ENCODE measurements around the gene TP53RK. TPM values are rescaled to one million over a fixed set of nuclear protein-coding genes. Genes with fewer than 3 reads are reported as not detected.

TP53RK gene
- polyA plus RNA-seq, 2 donors, result 8.0 to 9.9 TPM

DNA sequence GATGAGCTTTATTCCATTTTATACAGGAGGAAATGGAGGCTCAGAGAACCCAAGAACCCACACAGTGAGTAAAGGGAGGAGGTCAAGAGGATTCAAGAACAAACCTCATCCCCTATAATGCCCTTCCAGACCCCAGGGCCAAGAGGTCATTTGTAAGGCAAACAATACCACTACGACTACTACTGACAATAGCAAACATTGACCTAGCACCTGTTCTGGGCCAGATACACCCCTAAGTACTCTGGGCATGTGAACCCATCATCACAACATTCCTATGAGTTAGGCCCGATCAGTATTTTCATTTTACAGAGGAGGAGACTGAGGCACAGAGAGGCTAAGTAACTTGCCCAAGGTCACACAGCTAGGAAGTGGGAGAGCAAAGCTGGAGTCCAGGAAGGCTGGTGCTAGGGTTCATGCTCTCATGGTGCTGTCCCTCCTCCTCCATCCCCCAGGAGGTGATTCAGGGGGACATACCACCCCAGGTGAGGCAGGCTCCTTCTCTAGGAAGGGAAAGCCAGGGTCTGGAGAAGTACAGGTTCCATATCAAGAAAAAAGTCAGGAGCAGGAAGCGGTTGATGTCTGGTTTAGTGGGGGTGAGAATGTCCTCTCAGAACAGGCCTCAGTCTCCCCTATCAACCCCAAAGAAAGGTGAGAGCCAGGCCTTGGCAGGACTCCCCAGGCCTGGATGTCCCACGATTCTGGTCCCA lies 51.7 kb downstream of the TP53RK start:
- no peak overlapping the region for H3K4me3 ChIP-seq (ENCODE audit: low read depth in 1 of 2, low read length in 2 of 2)
- WGBS, 2 donors, result 81 to 84% methylated on average over 4 of the region's 4 CpGs
- H3K27ac ChIP-seq (ENCODE audit: low read depth in 2 of 2, low read length in 1 of 2), result no peak overlapping the region
- H3K27me3 ChIP-seq (ENCODE audit: control insufficient read depth in 1 of 2, insufficient read depth in 2 of 2, low read length in 2 of 2), result no peaks in the 10 kb centered on the region
- no peaks in the 10 kb centered on the region for H3K4me1 ChIP-seq (ENCODE audit: control insufficient read depth in 2 of 2, insufficient read depth in 2 of 2, low read length in 1 of 2)
- no peaks in the 10 kb centered on the region for H3K36me3 ChIP-seq (ENCODE audit: control insufficient read depth in 2 of 2, insufficient read depth in 2 of 2, low read length in 1 of 2)
- peaks cover 0 to 4% of the 10 kb centered on the region in 2 donors for H3K9me3 ChIP-seq (ENCODE audit: control insufficient read depth in 2 of 2, insufficient read depth in 1 of 2, low read depth in 1 of 2, low read length in 1 of 2)

DNA sequence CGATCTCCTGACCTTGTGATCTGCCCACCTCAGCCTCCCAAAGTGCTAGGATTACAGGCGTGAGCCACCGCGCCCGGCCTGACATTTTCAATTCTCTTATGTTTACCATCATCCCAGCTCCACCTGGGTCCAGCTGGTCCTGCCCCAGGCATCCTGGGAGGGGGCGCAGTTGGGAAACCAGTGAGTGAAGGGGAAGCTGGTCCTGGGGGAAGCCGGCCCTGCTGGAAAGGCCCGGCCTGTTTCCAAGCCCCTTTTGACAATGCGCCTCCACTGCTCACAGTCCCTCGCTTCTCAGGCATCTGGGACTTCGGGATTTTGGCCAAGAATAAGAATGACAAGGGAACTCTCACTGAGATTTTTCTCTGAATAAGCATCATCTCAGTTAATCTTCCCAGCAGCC lies 52.2 kb downstream of the TP53RK start:
- Histone ChIP-seq H3K9me3 (ENCODE audit: control insufficient read depth in 2 of 2, insufficient read depth in 1 of 2, low read depth in 1 of 2, low read length in 1 of 2) (peaks cover 0 to 4% of the 10 kb centered on the region in 2 donors), H3K4me1 (ENCODE audit: control insufficient read depth in 2 of 2, insufficient read depth in 2 of 2, low read length in 1 of 2) (no peaks in the 10 kb centered on the region), H3K27me3 (ENCODE audit: control insufficient read depth in 1 of 2, insufficient read depth in 2 of 2, low read length in 2 of 2) (no peaks in the 10 kb centered on the region), H3K27ac (ENCODE audit: low read depth in 2 of 2, low read length in 1 of 2) (no peak overlapping the region), H3K4me3 (ENCODE audit: low read depth in 1 of 2, low read length in 2 of 2) (no peak overlapping the region), H3K36me3 (ENCODE audit: control insufficient read depth in 2 of 2, insufficient read depth in 2 of 2, low read length in 1 of 2) (no peaks in the 10 kb centered on the region)
- WGBS, 2 donors, result 86 to 90% methylated on average over 11 of the region's 11 CpGs

DNA sequence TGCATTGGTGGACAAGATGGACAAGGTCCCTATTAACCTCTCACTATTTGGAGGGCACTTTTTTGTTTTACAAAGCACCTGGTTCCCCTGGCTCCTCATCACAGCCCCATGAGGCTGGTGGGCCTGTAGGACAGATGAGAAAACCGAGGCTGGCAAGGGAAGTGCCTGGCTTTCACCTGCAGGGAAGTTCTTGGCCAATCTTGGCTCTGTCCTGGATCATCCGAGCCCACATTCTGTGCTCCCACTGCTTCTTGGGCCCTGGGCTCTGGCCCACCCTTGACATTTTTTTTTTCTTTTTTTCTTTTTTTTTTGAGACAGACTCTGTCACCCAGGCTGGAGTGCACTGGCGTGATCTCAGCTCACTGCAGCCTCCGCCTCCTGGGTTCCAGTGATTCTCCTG lies 52.7 kb downstream of the TP53RK start:
- WGBS, 2 donors, result 90 to 92% methylated on average over 4 of the region's 4 CpGs
- no peak overlapping the region for H3K27ac ChIP-seq (ENCODE audit: low read depth in 2 of 2, low read length in 1 of 2)
- no peaks in the 10 kb centered on the region for H3K36me3 ChIP-seq (ENCODE audit: control insufficient read depth in 2 of 2, insufficient read depth in 2 of 2, low read length in 1 of 2)
- H3K4me3 ChIP-seq (ENCODE audit: low read depth in 1 of 2, low read length in 2 of 2), result no peak overlapping the region
- H3K9me3 ChIP-seq (ENCODE audit: control insufficient read depth in 2 of 2, insufficient read depth in 1 of 2, low read depth in 1 of 2, low read length in 1 of 2), result peaks cover 0 to 4% of the 10 kb centered on the region in 2 donors
- H3K27me3 ChIP-seq (ENCODE audit: control insufficient read depth in 1 of 2, insufficient read depth in 2 of 2, low read length in 2 of 2), result no peaks in the 10 kb centered on the region
- H3K4me1 ChIP-seq (ENCODE audit: control insufficient read depth in 2 of 2, insufficient read depth in 2 of 2, low read length in 1 of 2), result peaks cover 0 to 3% of the 10 kb centered on the region in 2 donors

DNA sequence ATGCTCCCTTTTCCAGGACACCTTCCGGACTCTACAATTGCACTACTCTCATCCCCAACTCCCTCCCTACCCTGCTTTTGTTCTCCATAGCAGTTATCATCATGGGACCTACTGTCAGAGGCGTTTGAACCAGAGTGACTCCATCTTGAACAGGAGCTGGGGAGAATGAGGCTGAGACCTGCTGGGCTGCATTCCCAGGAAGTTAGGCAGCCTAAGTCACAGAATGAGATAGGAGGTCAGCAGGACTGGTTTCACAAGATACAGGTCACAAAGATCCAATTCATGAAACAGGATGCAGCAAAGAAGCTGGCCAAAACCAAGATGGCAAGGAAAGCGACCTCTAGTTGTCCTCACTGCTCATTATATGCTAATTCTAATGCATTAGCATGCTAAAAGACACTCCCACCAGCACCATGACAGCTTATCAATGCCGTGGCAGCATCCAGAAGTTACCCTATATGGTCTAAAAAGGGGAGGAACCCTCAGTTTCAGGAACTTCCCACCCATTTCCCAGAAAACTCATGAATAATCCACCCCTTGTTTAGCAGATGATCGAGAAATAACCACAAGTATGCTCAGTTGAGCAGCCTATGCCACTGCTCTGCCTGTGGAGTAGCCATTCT lies 53.6 kb downstream of the TP53RK start:
- Histone ChIP-seq H3K4me1 (ENCODE audit: control insufficient read depth in 2 of 2, insufficient read depth in 2 of 2, low read length in 1 of 2) (peaks cover 2 to 3% of the 10 kb centered on the region in 2 donors), H3K27ac (ENCODE audit: low read depth in 2 of 2, low read length in 1 of 2) (no peak overlapping the region), H3K36me3 (ENCODE audit: control insufficient read depth in 2 of 2, insufficient read depth in 2 of 2, low read length in 1 of 2) (no peaks in the 10 kb centered on the region), H3K9me3 (ENCODE audit: control insufficient read depth in 2 of 2, insufficient read depth in 1 of 2, low read depth in 1 of 2, low read length in 1 of 2) (peaks cover 0 to 4% of the 10 kb centered on the region in 2 donors), H3K4me3 (ENCODE audit: low read depth in 1 of 2, low read length in 2 of 2) (no peak overlapping the region), H3K27me3 (ENCODE audit: control insufficient read depth in 1 of 2, insufficient read depth in 2 of 2, low read length in 2 of 2) (no peaks in the 10 kb centered on the region)
- WGBS, 2 donors, result 79 to 85% methylated on average over 5 of the region's 5 CpGs

DNA sequence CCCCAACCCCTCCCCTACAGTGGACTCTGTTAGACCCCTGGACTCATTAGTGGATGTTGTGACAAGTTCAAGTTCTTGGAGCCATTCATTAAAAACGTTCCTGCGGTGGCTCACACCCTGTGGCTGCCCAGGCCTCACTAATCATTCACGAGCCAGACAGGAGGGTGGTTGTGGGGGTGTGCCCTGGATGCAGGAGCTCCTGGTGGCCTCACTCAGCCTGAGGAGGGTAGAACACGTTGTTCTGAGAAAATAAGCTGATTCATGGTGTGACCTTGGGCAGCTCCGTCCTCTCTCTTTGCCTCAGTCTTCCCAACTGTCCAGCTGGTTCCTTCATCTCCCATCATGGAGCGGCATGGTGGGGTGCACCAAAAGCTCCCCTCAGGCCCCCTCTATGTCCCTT lies 54.7 kb downstream of the TP53RK start:
- Histone ChIP-seq H3K4me1 (ENCODE audit: control insufficient read depth in 2 of 2, insufficient read depth in 2 of 2, low read length in 1 of 2) (peaks cover 2 to 3% of the 10 kb centered on the region in 2 donors), H3K36me3 (ENCODE audit: control insufficient read depth in 2 of 2, insufficient read depth in 2 of 2, low read length in 1 of 2) (no peaks in the 10 kb centered on the region)
- 67 to 68% methylated on average over 6 of the region's 6 CpGs for WGBS, 2 donors

More for the DNA sequence above, 54.7 kb downstream of the TP53RK start:
- peaks cover 0 to 10% of the 10 kb centered on the region in 2 donors for H3K9me3 ChIP-seq (ENCODE audit: control insufficient read depth in 2 of 2, insufficient read depth in 1 of 2, low read depth in 1 of 2, low read length in 1 of 2)
- no peaks in the 10 kb centered on the region for H3K27me3 ChIP-seq (ENCODE audit: control insufficient read depth in 1 of 2, insufficient read depth in 2 of 2, low read length in 2 of 2)
- no peak overlapping the region for H3K27ac ChIP-seq (ENCODE audit: low read depth in 2 of 2, low read length in 1 of 2)
- no peak overlapping the region for H3K4me3 ChIP-seq (ENCODE audit: low read depth in 1 of 2, low read length in 2 of 2)

Other genes with a start within 250 kb of the TP53RK start
- 1 to 10 TPM in 1 of 2 donors, under 1 TPM in 1; 0.46 to 1.8 TPM for gene ZNF334, start 175.9 kb downstream of the TP53RK start, polyA plus RNA-seq
- not detected for gene OCSTAMP, start 138.8 kb downstream of the TP53RK start, polyA plus RNA-seq
- gene SLC13A3, start 38.0 kb downstream of the TP53RK start, polyA plus RNA-seq, result under 1 TPM; 0.22 to 0.45 TPM
- 1 to 10 TPM; 2.6 to 5.4 TPM for gene SLC2A10, start 20.2 kb upstream of the TP53RK start, polyA plus RNA-seq
- 10 to 100 TPM; 21.5 to 23.6 TPM for gene EYA2, start 205.4 kb upstream of the TP53RK start, polyA plus RNA-seq

All from esophagus (tissue), 2 donors.